Endothelial cell of umbilical vein (primary cell): Measurements from ENCODE around the gene PKNOX2.

Source experiments
- EZH2 ChIP-seq: IDR thresholded peaks from 2 replicates; pipeline ENCODE4 v1.6.1; 2012; ENCODE audit warnings: borderline replicate concordance, low read depth, mild to moderate bottlenecking, moderate library complexity, low read length, inconsistent platforms; ENCODE audit not compliant: severe bottlenecking
- MAX ChIP-seq: IDR thresholded peaks from 2 replicates; pipeline ENCODE4 v1.6.1; 2011; ENCODE audit not compliant: insufficient read depth, insufficient read length
- TF ChIP-seq, protein P1 (sequence below), 2 donors: IDR thresholded peaks; 1 replicate in 1 of 2; 2 replicates in 1 of 2; pipeline ENCODE4 v1.5.1; 2011; ENCODE audit warnings: low read length in 2 of 2, mild to moderate bottlenecking in 2 of 2, moderate library complexity in 2 of 2, control low read depth in 1 of 2, inconsistent platforms in 1 of 2, low read depth in 1 of 2; ENCODE audit not compliant: insufficient read depth in 1 of 2; ENCODE audit errors: extremely low read depth in 1 of 2

GRCh38 chr11:125223901-125224361 is 59.4 kb downstream of the PKNOX2 start:
- TF ChIP-seq, protein P1, sequence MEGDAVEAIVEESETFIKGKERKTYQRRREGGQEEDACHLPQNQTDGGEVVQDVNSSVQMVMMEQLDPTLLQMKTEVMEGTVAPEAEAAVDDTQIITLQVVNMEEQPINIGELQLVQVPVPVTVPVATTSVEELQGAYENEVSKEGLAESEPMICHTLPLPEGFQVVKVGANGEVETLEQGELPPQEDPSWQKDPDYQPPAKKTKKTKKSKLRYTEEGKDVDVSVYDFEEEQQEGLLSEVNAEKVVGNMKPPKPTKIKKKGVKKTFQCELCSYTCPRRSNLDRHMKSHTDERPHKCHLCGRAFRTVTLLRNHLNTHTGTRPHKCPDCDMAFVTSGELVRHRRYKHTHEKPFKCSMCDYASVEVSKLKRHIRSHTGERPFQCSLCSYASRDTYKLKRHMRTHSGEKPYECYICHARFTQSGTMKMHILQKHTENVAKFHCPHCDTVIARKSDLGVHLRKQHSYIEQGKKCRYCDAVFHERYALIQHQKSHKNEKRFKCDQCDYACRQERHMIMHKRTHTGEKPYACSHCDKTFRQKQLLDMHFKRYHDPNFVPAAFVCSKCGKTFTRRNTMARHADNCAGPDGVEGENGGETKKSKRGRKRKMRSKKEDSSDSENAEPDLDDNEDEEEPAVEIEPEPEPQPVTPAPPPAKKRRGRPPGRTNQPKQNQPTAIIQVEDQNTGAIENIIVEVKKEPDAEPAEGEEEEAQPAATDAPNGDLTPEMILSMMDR (IDR thresholded peaks at IDR 0.05; ENCODE audit: extremely low read depth in 1 of 2, insufficient read depth in 1 of 2, low read depth in 1 of 2, low read length in 2 of 2) = no peak
- TF ChIP-seq MAX (no peak), EZH2 (no peak)
